HEK293 (cell line): ENCODE data around the gene MSH6.

Experiments
- CTCF ChIA-PET: fragments of 350-600 bp; formaldehyde crosslinking; extraction: SDS; loops from one replicate; lab custom pipeline; 2021; ENCODE audit warnings: antibody characterized with exemption; lab: Yijun Ruan, JAX
- POLR2A ChIA-PET: fragments of 300-600 bp; formaldehyde crosslinking; extraction: SDS; loops from one replicate; lab custom pipeline; 2020; ENCODE audit warnings: antibody characterized with exemption, inconsistent platforms; lab: Yijun Ruan, JAX
- H3K27ac ChIP-seq: fragments of 200-500 bp; sonication (Bioruptor generic); 2 replicates; pipeline ENCODE4 v1.5.1; 2014; ENCODE audit warnings: low read depth, low read length, control low read depth, inconsistent platforms; ENCODE audit errors: extremely low read depth
- H3K36me3 ChIP-seq, 2 experiments: fragments of 200-500 bp in 1 of 2; sonication (Bioruptor generic) in 1 of 2; 1 replicate in 1 of 2; 2 replicates in 1 of 2; pipeline ENCODE4 v1.5.1; 2014 to 2017; ENCODE audit warnings: inconsistent platforms in 2 of 2, low read length in 2 of 2; ENCODE audit not compliant: control insufficient read depth in 2 of 2, insufficient read depth in 1 of 2
- H3K4me1 ChIP-seq: fragments of 200-500 bp; sonication (Bioruptor generic); 2 replicates; pipeline ENCODE4 v1.5.1; 2014; ENCODE audit warnings: mild to moderate bottlenecking, low read length, inconsistent platforms; ENCODE audit not compliant: control insufficient read depth, insufficient read depth
- H3K4me3 ChIP-seq: 2 replicates; pipeline ENCODE4 v1.5.1; 2011; ENCODE audit warnings: low read depth, mild to moderate bottlenecking, control low read depth, low read length, moderate library complexity
- H3K9me3 ChIP-seq: fragments of 200-500 bp; sonication (Bioruptor generic); 2 replicates; pipeline ENCODE4 v1.5.1; 2014; ENCODE audit warnings: low read depth, low read length, inconsistent platforms; ENCODE audit not compliant: control insufficient read depth, insufficient read depth
- GLIS1 ChIP-seq: fragments of 450-650 bp; formaldehyde crosslinking; IDR thresholded peaks from 2 replicates; pipeline ENCODE4 v1.5.1; 2016; ENCODE audit warnings: missing biosample characterization, missing genetic modification characterization
- KLF1 ChIP-seq: fragments of 450-650 bp; formaldehyde crosslinking; IDR thresholded peaks from 2 replicates; pipeline ENCODE4 v1.5.1; 2016; ENCODE audit warnings: missing biosample characterization, missing genetic modification characterization
- KLF7 ChIP-seq: fragments of 450-650 bp; formaldehyde crosslinking; IDR thresholded peaks from 2 replicates; pipeline ENCODE4 v1.5.1; 2016; ENCODE audit warnings: missing biosample characterization, missing genetic modification characterization, borderline replicate concordance
- SALL2 ChIP-seq: fragments of 450-650 bp; formaldehyde crosslinking; IDR thresholded peaks from 2 replicates; pipeline ENCODE4 v1.5.0; 2017; ENCODE audit warnings: missing biosample characterization, mild to moderate bottlenecking, missing genetic modification characterization, borderline replicate concordance
- SCRT1 ChIP-seq: fragments of 450-650 bp; formaldehyde crosslinking; IDR thresholded peaks from 2 replicates; pipeline ENCODE4 v1.5.1; 2016; ENCODE audit warnings: missing biosample characterization, missing genetic modification characterization, borderline replicate concordance
- WT1 ChIP-seq: fragments of 450-650 bp; formaldehyde crosslinking; IDR thresholded peaks from 2 replicates; pipeline ENCODE4 v1.5.1; 2016; ENCODE audit warnings: missing biosample characterization, missing genetic modification characterization
- YY1 ChIP-seq: fragments of 450-650 bp; formaldehyde crosslinking; IDR thresholded peaks from 2 replicates; pipeline ENCODE4 v1.5.1; 2018; ENCODE audit warnings: missing biosample characterization, missing genetic modification characterization
- ZBTB21 ChIP-seq: fragments of 450-650 bp; formaldehyde crosslinking; IDR thresholded peaks from 2 replicates; pipeline ENCODE4 v1.5.1; 2017; ENCODE audit warnings: missing biosample characterization, missing genetic modification characterization
- ZBTB7A ChIP-seq: fragments of 450-650 bp; formaldehyde crosslinking; IDR thresholded peaks from 2 replicates; pipeline ENCODE4 v1.5.1; 2016; ENCODE audit warnings: low read depth, missing biosample characterization, missing genetic modification characterization
- ZNF16 ChIP-seq: fragments of 450-650 bp; formaldehyde crosslinking; IDR thresholded peaks from 2 replicates; pipeline ENCODE4 v1.5.1; 2016; ENCODE audit warnings: low read depth, missing biosample characterization, missing genetic modification characterization
- ZNF174 ChIP-seq: fragments of 450-650 bp; formaldehyde crosslinking; IDR thresholded peaks from 2 replicates; pipeline ENCODE4 v1.5.0; 2017; ENCODE audit warnings: missing biosample characterization, mild to moderate bottlenecking, missing genetic modification characterization
- ZNF175 ChIP-seq: fragments of 450-650 bp; formaldehyde crosslinking; IDR thresholded peaks from 2 replicates; pipeline ENCODE4 v1.5.1; 2016; ENCODE audit warnings: missing biosample characterization, missing genetic modification characterization
- ZNF18 ChIP-seq: fragments of 450-650 bp; formaldehyde crosslinking; IDR thresholded peaks from 2 replicates; pipeline ENCODE4 v1.5.1; 2016; ENCODE audit warnings: missing biosample characterization, missing genetic modification characterization
- ZNF2 ChIP-seq: fragments of 450-650 bp; formaldehyde crosslinking; IDR thresholded peaks from 2 replicates; pipeline ENCODE4 v1.5.1; 2016; ENCODE audit warnings: missing biosample characterization, missing genetic modification characterization
- ZNF354C ChIP-seq: fragments of 450-650 bp; formaldehyde crosslinking; IDR thresholded peaks from 2 replicates; pipeline ENCODE4 v1.5.1; 2016; ENCODE audit warnings: missing biosample characterization, missing genetic modification characterization, low read depth, borderline replicate concordance
- ZNF404 ChIP-seq: fragments of 450-650 bp; formaldehyde crosslinking; IDR thresholded peaks from 2 replicates; pipeline ENCODE4 v1.5.1; 2017; ENCODE audit warnings: missing biosample characterization, missing genetic modification characterization
- ZNF48 ChIP-seq: fragments of 450-650 bp; formaldehyde crosslinking; IDR thresholded peaks from 2 replicates; pipeline ENCODE4 v1.5.1; 2016; ENCODE audit warnings: missing biosample characterization, missing genetic modification characterization
- ZNF513 ChIP-seq: fragments of 450-650 bp; IDR thresholded peaks from 2 replicates; pipeline ENCODE4 v1.5.1; 2018; ENCODE audit warnings: missing biosample characterization, missing genetic modification characterization
- ZNF580 ChIP-seq: fragments of 450-650 bp; formaldehyde crosslinking; IDR thresholded peaks from 2 replicates; pipeline ENCODE4 v1.5.1; 2016; ENCODE audit warnings: missing biosample characterization, missing genetic modification characterization
- ZNF623 ChIP-seq: fragments of 450-650 bp; formaldehyde crosslinking; IDR thresholded peaks from 2 replicates; pipeline ENCODE4 v1.5.1; 2016; ENCODE audit warnings: missing biosample characterization, missing genetic modification characterization
- ZNF629 ChIP-seq: fragments of 450-650 bp; formaldehyde crosslinking; IDR thresholded peaks from 2 replicates; pipeline ENCODE4 v1.5.1; 2017; ENCODE audit warnings: missing biosample characterization, missing genetic modification characterization
- ZNF704 ChIP-seq: fragments of 450-650 bp; formaldehyde crosslinking; IDR thresholded peaks from 2 replicates; pipeline ENCODE4 v1.5.1; 2016; ENCODE audit warnings: missing biosample characterization, missing genetic modification characterization
- ZNF785 ChIP-seq: fragments of 450-650 bp; formaldehyde crosslinking; IDR thresholded peaks from 2 replicates; pipeline ENCODE4 v1.5.1; 2016; ENCODE audit warnings: missing biosample characterization, missing genetic modification characterization
- TF ChIP-seq, protein P1 (sequence below): fragments of 450-650 bp; formaldehyde crosslinking; IDR thresholded peaks from 2 replicates; pipeline ENCODE4 v1.5.1; 2017; ENCODE audit warnings: missing biosample characterization, missing genetic modification characterization
- TF ChIP-seq, protein P2 (sequence below): fragments of 450-650 bp; formaldehyde crosslinking; IDR thresholded peaks from 2 replicates; pipeline ENCODE4 v1.5.1; 2016; ENCODE audit warnings: missing biosample characterization, missing genetic modification characterization, borderline replicate concordance
- TF ChIP-seq, protein P3 (sequence below): fragments of 450-650 bp; formaldehyde crosslinking; IDR thresholded peaks from 2 replicates; pipeline ENCODE4 v1.5.0; 2017; ENCODE audit warnings: missing biosample characterization, missing genetic modification characterization, borderline replicate concordance

The MSH6 gene

DNA sequence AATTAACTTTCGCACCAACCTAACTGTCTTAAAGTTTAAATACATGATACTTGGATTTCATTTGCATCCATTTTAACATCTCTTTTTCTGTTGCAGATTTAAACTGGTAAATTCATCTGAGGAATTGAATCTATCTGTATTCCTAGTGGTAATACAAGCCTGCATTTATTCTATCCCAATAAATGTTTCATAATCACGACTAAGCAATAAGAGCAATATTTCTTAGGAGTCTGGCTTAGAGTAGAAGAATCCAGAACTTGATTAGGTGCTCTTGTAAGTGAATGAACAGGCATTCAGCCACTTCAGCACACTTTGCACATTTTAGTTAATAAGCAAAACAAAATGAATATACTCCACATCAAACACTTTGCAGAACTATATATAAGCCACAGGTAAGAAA, 27.0 kb downstream of the MSH6 start:
- Histone ChIP-seq H3K36me3 (peaks cover 45 to 79% of the 10 kb centered on the region in 2 experiments), H3K27ac (no peak overlapping the region), H3K4me1 (no peaks in the 10 kb centered on the region), H3K9me3 (no peaks in the 10 kb centered on the region), H3K4me3 (no peak overlapping the region)
- CTCF ChIA-PET: no interaction called here
- TF ChIP-seq KLF1 (tag by site-specific recombination) (no peak), ZNF174 (tag by site-specific recombination) (no peak), ZNF2 (tag by site-specific recombination) (no peak), ZBTB21 (tag by site-specific recombination) (no peak), ZNF16 (tag by site-specific recombination) (no peak), SALL2 (tag by site-specific recombination) (no peak), ZNF580 (tag by site-specific recombination) (no peak), KLF7 (no peak), ZBTB7A (no peak), WT1 (tag by site-specific recombination) (no peak)
- TF ChIP-seq, protein P1, sequence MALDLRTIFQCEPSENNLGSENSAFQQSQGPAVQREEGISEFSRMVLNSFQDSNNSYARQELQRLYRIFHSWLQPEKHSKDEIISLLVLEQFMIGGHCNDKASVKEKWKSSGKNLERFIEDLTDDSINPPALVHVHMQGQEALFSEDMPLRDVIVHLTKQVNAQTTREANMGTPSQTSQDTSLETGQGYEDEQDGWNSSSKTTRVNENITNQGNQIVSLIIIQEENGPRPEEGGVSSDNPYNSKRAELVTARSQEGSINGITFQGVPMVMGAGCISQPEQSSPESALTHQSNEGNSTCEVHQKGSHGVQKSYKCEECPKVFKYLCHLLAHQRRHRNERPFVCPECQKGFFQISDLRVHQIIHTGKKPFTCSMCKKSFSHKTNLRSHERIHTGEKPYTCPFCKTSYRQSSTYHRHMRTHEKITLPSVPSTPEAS (tag by site-specific recombination): no peak
- POLR2A ChIA-PET: no interaction called here

DNA sequence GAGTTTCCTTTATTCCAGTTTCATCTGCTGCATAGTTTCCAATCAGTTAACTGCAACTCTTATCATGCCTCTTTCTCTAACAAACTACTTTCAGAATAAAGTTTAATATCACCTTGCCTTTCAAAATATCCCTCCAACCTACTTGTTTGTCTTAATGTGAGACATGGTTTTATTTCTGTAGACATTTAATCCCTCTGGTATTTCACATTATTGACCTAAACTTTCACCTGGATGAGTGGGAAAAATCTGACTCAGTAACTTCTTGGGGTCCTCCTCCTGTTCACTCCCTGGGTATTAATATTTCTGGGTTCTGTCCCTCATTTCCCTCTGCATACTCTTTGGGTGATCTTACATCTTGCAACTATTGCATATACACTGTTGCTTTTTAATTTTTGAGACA, 27.9 kb downstream of the MSH6 start:
- ChIA-PET CTCF (no interaction called here), POLR2A (no interaction called here)
- Histone ChIP-seq H3K4me1 (no peaks in the 10 kb centered on the region), H3K4me3 (no peak overlapping the region), H3K36me3 (peaks cover 35 to 78% of the 10 kb centered on the region in 2 experiments), H3K9me3 (no peaks in the 10 kb centered on the region), H3K27ac (no peak overlapping the region)
- TF ChIP-seq ZNF785 (no peak), ZNF513 (tag by site-specific recombination) (no peak), ZNF404 (tag by site-specific recombination) (no peak), ZNF18 (no peak), ZBTB21 (tag by site-specific recombination) (no peak), GLIS1 (tag by site-specific recombination) (no peak), ZNF580 (tag by site-specific recombination) (no peak), YY1 (tag by site-specific recombination) (no peak), ZNF629 (tag by site-specific recombination) (no peak), ZNF704 (tag by site-specific recombination) (no peak), ZNF48 (tag by site-specific recombination) (no peak), SCRT1 (tag by site-specific recombination) (no peak), ZNF354C (tag by site-specific recombination) (no peak), ZNF175 (tag by site-specific recombination) (no peak), ZNF623 (tag by site-specific recombination) (no peak)
- TF ChIP-seq, protein P2, sequence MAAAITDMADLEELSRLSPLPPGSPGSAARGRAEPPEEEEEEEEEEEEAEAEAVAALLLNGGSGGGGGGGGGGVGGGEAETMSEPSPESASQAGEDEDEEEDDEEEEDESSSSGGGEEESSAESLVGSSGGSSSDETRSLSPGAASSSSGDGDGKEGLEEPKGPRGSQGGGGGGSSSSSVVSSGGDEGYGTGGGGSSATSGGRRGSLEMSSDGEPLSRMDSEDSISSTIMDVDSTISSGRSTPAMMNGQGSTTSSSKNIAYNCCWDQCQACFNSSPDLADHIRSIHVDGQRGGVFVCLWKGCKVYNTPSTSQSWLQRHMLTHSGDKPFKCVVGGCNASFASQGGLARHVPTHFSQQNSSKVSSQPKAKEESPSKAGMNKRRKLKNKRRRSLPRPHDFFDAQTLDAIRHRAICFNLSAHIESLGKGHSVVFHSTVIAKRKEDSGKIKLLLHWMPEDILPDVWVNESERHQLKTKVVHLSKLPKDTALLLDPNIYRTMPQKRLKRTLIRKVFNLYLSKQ: no peak
- TF ChIP-seq, protein P3, sequence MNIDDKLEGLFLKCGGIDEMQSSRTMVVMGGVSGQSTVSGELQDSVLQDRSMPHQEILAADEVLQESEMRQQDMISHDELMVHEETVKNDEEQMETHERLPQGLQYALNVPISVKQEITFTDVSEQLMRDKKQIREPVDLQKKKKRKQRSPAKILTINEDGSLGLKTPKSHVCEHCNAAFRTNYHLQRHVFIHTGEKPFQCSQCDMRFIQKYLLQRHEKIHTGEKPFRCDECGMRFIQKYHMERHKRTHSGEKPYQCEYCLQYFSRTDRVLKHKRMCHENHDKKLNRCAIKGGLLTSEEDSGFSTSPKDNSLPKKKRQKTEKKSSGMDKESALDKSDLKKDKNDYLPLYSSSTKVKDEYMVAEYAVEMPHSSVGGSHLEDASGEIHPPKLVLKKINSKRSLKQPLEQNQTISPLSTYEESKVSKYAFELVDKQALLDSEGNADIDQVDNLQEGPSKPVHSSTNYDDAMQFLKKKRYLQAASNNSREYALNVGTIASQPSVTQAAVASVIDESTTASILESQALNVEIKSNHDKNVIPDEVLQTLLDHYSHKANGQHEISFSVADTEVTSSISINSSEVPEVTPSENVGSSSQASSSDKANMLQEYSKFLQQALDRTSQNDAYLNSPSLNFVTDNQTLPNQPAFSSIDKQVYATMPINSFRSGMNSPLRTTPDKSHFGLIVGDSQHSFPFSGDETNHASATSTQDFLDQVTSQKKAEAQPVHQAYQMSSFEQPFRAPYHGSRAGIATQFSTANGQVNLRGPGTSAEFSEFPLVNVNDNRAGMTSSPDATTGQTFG: no peak
